ENCODE measurements around the gene VAMP4.
"Not testable (repeated sequence)": the region's sequence is repeated elsewhere in the genome, so short reads cannot be mapped to it uniquely, and the experiment has no call there.

The VAMP4 gene

DNA sequence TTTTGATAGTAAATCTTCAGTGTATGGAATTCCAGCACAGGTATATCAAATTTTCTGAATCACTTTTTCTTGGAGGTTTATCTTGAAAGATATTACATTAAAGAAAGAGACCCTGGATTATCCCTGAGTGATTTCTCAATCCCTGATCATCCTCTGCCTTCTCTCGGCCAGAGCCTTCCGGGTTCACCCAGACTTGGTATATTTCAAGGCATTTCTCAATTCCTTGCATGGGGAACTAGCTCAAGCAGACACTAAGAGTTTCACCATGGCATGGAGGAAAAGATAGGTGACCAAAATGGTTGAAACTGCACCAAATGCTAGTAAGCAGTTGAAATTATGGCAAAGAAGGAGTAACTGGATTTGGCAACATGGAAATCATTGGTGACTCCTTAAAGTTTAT is 5.7 kb downstream of the VAMP4 start:
- Histone ChIP-seq H3K36me3 (ENCODE audit: control insufficient read depth, insufficient read depth, low read length) (no peaks in the 10 kb centered on the region), H3K27me3 (ENCODE audit: control insufficient read depth, insufficient read depth, low read length) (no peaks in the 10 kb centered on the region)

DNA sequence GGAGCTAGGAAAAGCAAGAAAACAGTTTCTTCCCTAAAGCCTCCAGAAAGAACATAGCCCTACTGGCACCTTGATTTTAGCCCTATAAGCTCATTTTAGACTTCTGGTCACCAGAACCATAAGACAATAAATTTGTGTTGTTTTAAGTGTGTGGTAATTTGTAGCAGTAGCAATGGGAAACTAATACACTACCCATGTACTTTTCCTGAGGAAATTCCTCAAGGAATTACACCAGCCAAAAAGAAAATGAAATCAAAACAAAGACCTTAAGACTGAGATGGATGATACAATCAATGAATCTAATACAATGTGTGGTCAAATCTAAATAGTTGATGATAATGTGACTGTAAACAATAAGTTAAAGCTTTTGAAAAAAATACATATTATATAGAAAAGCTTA is 11.8 kb downstream of the VAMP4 start:
- Histone ChIP-seq H3K27ac (no peak overlapping the region), H3K4me1 (no peaks in the 10 kb centered on the region), H3K36me3 (ENCODE audit: control insufficient read depth, insufficient read depth, low read length) (no peaks in the 10 kb centered on the region), H2AFZ (no peak overlapping the region), H3K79me2 (no peaks in the 10 kb centered on the region), H3K9me3 (ENCODE audit: control insufficient read depth, low read length) (no peaks in the 10 kb centered on the region), H3K27me3 (ENCODE audit: control insufficient read depth, insufficient read depth, low read length) (no peaks in the 10 kb centered on the region), H3K4me2 (ENCODE audit: low read length) (no peak overlapping the region), H3K4me3 (ENCODE audit: low read depth, low read length) (no peak overlapping the region), H3K9ac (no peak overlapping the region)
- TF ChIP-seq, protein P1, sequence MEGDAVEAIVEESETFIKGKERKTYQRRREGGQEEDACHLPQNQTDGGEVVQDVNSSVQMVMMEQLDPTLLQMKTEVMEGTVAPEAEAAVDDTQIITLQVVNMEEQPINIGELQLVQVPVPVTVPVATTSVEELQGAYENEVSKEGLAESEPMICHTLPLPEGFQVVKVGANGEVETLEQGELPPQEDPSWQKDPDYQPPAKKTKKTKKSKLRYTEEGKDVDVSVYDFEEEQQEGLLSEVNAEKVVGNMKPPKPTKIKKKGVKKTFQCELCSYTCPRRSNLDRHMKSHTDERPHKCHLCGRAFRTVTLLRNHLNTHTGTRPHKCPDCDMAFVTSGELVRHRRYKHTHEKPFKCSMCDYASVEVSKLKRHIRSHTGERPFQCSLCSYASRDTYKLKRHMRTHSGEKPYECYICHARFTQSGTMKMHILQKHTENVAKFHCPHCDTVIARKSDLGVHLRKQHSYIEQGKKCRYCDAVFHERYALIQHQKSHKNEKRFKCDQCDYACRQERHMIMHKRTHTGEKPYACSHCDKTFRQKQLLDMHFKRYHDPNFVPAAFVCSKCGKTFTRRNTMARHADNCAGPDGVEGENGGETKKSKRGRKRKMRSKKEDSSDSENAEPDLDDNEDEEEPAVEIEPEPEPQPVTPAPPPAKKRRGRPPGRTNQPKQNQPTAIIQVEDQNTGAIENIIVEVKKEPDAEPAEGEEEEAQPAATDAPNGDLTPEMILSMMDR (IDR thresholded peaks at IDR 0.05) = no peak

More for the DNA sequence above, 5.7 kb downstream of the VAMP4 start:
- no peak overlapping the region for H3K27ac ChIP-seq
- H3K9ac ChIP-seq = no peak overlapping the region
- H2AFZ ChIP-seq = no peak overlapping the region
- H3K9me3 ChIP-seq (ENCODE audit: control insufficient read depth, low read length) = no peaks in the 10 kb centered on the region
- TF ChIP-seq, protein P1 (IDR thresholded peaks at IDR 0.05) = no peak
- no peak overlapping the region for H3K4me3 ChIP-seq (ENCODE audit: low read depth, low read length)
- no peaks in the 10 kb centered on the region for H3K79me2 ChIP-seq
- H3K4me1 ChIP-seq = no peaks in the 10 kb centered on the region
- H3K4me2 ChIP-seq (ENCODE audit: low read length) = no peak overlapping the region

DNA sequence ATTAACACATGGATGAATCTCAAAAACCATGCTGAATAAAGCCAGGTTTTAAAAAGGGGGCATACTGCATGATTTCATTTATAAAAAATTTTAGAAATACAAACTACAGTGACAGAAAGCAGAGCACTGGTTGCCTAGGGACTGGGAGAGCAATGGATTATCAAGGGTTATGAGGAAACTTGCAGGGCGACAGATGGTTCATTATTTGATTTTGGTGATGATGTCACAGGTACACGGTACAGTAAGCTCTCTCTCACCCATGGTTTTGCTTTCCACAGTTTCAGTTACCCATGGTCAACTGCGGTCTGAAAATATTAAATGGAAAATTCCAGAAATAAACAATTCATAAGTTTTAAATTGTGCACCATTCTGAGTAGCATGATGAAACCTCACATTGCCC is 14.1 kb downstream of the VAMP4 start:
- no peak overlapping the region for H3K27ac ChIP-seq
- H3K9me3 ChIP-seq (ENCODE audit: control insufficient read depth, low read length) = no peaks in the 10 kb centered on the region
- no peaks in the 10 kb centered on the region for H3K36me3 ChIP-seq (ENCODE audit: control insufficient read depth, insufficient read depth, low read length)
- H3K4me2 ChIP-seq (ENCODE audit: low read length) = no peak overlapping the region
- no peak overlapping the region for H3K4me3 ChIP-seq (ENCODE audit: low read depth, low read length)
- H3K79me2 ChIP-seq = peaks cover 7% of the 10 kb centered on the region
- no peak overlapping the region for H2AFZ ChIP-seq
- H3K4me1 ChIP-seq = no peaks in the 10 kb centered on the region
- H3K9ac ChIP-seq = no peak overlapping the region
- no peaks in the 10 kb centered on the region for H3K27me3 ChIP-seq (ENCODE audit: control insufficient read depth, insufficient read depth, low read length)
- TF ChIP-seq, protein P1 (IDR thresholded peaks at IDR 0.05) = no peak

DNA sequence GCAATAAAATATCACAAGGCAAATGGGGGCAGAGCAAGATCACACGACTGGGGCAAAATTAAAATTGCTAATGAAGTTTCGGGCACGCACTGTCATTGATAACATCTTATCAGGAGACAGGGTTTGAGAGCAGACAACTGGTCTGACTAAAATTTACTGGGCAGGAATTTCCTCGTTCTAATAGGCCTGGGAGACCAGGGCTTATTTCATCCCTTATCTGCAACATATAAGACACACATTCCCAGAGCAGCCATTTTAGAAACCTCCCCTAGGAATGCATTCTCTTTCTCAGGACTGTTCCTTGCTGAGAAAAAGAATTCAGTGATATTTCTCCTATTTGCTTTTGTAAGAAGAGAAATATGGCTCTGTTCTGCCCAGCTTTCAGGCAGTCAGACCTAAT is 18.7 kb downstream of the VAMP4 start:
- H3K79me2 ChIP-seq; H3K27me3 ChIP-seq (ENCODE audit: control insufficient read depth, insufficient read depth, low read length); H3K4me2 ChIP-seq (ENCODE audit: low read length); H3K4me1 ChIP-seq; H3K27ac ChIP-seq; H3K9ac ChIP-seq; H2AFZ ChIP-seq; H3K9me3 ChIP-seq (ENCODE audit: control insufficient read depth, low read length); H3K36me3 ChIP-seq (ENCODE audit: control insufficient read depth, insufficient read depth, low read length); H3K4me3 ChIP-seq (ENCODE audit: low read depth, low read length): not testable (repeated sequence)

DNA sequence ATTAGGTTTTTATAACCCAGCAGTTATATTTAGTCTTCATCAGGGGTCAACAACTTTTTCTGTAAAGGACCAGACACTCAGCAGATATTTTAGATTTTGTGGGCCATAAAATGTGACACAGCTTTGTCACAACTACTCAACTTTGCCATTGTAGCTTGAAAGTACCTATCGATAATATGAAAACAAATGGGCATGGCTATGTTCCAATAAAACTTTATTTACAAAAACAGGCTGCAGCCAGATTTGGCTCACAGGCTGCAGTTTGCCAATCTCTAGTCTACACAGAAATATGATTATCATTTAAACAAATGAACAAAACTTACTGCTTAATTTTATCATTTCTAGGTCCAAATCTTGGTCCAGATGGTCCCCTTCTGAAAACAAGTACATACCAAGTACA is 23.0 kb downstream of the VAMP4 start:
- Histone ChIP-seq H3K9me3 (ENCODE audit: control insufficient read depth, low read length) (no peaks in the 10 kb centered on the region), H2AFZ (no peak overlapping the region), H3K79me2 (peaks cover 7% of the 10 kb centered on the region), H3K4me2 (ENCODE audit: low read length) (no peak overlapping the region), H3K27ac (no peak overlapping the region), H3K9ac (no peak overlapping the region), H3K4me3 (ENCODE audit: low read depth, low read length) (no peak overlapping the region), H3K27me3 (ENCODE audit: control insufficient read depth, insufficient read depth, low read length) (no peaks in the 10 kb centered on the region), H3K4me1 (no peaks in the 10 kb centered on the region), H3K36me3 (ENCODE audit: control insufficient read depth, insufficient read depth, low read length) (no peaks in the 10 kb centered on the region)
- TF ChIP-seq, protein P1 (IDR thresholded peaks at IDR 0.05) = no peak

All from parathyroid adenoma (tissue), 2 donors.